ENCODE measurements around the gene RPL5.

The RPL5 gene

DNA sequence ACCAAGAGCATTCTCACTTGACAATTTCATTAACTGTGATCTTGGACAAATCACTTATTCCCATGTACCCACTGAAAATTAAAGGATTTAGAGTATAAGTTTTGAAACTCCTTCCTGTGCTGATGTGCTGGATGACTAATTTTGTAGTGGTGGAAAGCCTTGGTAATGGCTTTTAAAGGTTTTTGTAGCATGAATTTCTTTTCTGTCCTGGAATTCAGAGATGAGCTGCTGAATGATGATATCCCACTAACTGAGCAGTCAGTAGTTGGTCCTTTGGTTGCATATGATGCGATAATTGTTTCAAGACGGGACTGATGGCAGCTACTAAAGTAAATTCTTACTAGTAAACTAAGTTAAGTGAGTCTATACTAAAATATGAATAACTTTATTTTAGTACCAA is 5.2 kb downstream of the RPL5 start:
- no peak overlapping the region for H3K27ac ChIP-seq (ENCODE audit: extremely low read depth, low read depth, low read length)
- POLR2A ChIA-PET = interaction anchor here (1.5 kb wide), 1 partner anchor 11 kb away, joined by 3 read pairs; no protein-coding TSS in a partner anchor
- CTCF ChIA-PET = interaction anchor here (0.6 to 1.4 kb wide), 4 partner anchors 19 to 840 kb away, joined by 3 to 4 read pairs (median 3); no protein-coding TSS in a partner anchor
- H3K36me3 ChIP-seq (ENCODE audit: control insufficient read depth in 2 of 2, insufficient read depth in 1 of 2, low read length in 2 of 2) = peaks cover 57 to 97% of the 10 kb centered on the region in 2 experiments
- TF ChIP-seq ZNF629 (tag by site-specific recombination; IDR thresholded peaks at IDR 0.05) (0 out of 2 replicates have a peak, but pooled peaks have one; percentile 10), FEZF1 (tag by site-specific recombination; IDR thresholded peaks at IDR 0.05) (peak; percentile 57), ZNF133 (tag by site-specific recombination; IDR thresholded peaks at IDR 0.05) (no peak)
- TF ChIP-seq, protein P1, sequence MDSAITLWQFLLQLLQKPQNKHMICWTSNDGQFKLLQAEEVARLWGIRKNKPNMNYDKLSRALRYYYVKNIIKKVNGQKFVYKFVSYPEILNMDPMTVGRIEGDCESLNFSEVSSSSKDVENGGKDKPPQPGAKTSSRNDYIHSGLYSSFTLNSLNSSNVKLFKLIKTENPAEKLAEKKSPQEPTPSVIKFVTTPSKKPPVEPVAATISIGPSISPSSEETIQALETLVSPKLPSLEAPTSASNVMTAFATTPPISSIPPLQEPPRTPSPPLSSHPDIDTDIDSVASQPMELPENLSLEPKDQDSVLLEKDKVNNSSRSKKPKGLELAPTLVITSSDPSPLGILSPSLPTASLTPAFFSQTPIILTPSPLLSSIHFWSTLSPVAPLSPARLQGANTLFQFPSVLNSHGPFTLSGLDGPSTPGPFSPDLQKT (IDR thresholded peaks at IDR 0.05; ENCODE audit: borderline replicate concordance, low read depth, low read length) = no peak
- H3K9me3 ChIP-seq (ENCODE audit: control insufficient read depth, insufficient read depth, low read depth, low read length) = no peaks in the 10 kb centered on the region
- H3K4me3 ChIP-seq (ENCODE audit: low read depth, low read length) = no peak overlapping the region
- H3K4me1 ChIP-seq (ENCODE audit: control insufficient read depth, insufficient read depth, low read length) = 0 out of 2 replicates have a peak, but pooled peaks cover 2% of the 10 kb centered on the region

DNA sequence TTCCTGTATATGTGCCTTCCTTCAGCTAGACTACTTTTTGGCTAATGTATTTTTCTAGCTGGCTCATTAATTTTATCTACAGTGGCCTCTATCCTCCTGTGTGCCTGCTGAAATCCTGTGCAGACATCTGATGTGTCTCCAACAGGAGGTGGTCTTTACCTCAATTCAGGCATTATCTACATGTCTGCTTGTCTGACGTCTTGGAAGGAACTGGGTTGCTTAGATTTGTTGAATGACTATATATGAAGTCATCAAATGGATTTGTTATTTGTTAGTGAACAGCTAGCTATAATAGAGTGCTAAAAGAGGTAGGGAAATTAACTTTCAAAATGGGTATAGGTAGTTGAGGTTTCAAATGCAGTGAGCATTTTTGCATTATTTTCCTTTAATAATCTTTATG is 6.7 kb downstream of the RPL5 start:
- Histone ChIP-seq H3K27ac (ENCODE audit: extremely low read depth, low read depth, low read length) (no peak overlapping the region), H3K4me3 (ENCODE audit: low read depth, low read length) (no peak overlapping the region), H3K36me3 (ENCODE audit: control insufficient read depth in 2 of 2, insufficient read depth in 1 of 2, low read length in 2 of 2) (peaks cover 67 to 100% of the 10 kb centered on the region in 2 experiments), H3K9me3 (ENCODE audit: control insufficient read depth, insufficient read depth, low read depth, low read length) (no peaks in the 10 kb centered on the region), H3K4me1 (ENCODE audit: control insufficient read depth, insufficient read depth, low read length) (0 out of 2 replicates have a peak, but pooled peaks cover 2% of the 10 kb centered on the region)
- POLR2A ChIA-PET = interaction anchor here (0.6 to 1.5 kb wide), 4 partner anchors 10 to 1354 kb away, joined by 3 to 7 read pairs (median 4); partner anchors contain the start of gene EVI5
- CTCF ChIA-PET = interaction anchor here (0.5 to 1.4 kb wide), 7 partner anchors 10 to 165 kb away, joined by 3 to 4 read pairs (median 3); no protein-coding TSS in a partner anchor
- TF ChIP-seq ZNF354C (tag by site-specific recombination; IDR thresholded peaks at IDR 0.05; ENCODE audit: borderline replicate concordance, low read depth) = no peak
- TF ChIP-seq ZNF530 (tag by site-specific recombination; IDR thresholded peaks at IDR 0.05; ENCODE audit: low read depth) = no peak
- no peak for TF ChIP-seq ZNF555 (tag by site-specific recombination; conservative IDR thresholded peaks at IDR 0.05)
- no peak for TF ChIP-seq TCF7L2 (IDR thresholded peaks at IDR 0.05; ENCODE audit: borderline replicate concordance, low read depth, low read length)
- no peak for TF ChIP-seq ZSCAN30 (tag by site-specific recombination; IDR thresholded peaks at IDR 0.05)
- TF ChIP-seq, protein P2, sequence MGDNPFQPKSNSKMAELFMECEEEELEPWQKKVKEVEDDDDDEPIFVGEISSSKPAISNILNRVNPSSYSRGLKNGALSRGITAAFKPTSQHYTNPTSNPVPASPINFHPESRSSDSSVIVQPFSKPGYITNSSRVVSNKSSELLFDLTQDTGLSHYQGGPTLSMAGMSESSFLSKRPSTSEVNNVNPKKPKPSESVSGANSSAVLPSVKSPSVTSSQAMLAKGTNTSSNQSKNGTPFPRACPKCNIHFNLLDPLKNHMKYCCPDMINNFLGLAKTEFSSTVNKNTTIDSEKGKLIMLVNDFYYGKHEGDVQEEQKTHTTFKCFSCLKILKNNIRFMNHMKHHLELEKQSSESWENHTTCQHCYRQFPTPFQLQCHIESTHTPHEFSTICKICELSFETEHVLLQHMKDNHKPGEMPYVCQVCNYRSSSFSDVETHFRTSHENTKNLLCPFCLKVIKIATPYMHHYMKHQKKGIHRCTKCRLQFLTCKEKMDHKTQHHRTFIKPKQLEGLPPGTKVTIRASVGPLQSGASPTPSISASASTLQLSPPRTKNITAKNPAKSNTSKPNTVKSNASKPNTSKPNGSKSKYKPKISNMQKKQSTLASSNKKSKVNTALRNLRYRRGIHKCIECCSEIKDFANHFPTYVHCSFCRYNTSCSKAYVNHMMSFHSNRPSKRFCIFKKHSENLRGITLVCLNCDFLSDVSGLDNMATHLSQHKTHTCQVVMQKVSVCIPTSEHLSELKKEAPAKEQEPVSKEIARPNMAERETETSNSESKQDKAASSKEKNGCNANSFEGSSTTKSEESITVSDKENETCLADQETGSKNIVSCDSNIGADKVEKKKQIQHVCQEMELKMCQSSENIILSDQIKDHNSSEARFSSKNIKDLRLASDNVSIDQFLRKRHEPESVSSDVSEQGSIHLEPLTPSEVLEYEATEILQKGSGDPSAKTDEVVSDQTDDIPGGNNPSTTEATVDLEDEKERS (tag by site-specific recombination; IDR thresholded peaks at IDR 0.05) = no peak
- no peak for TF ChIP-seq ZNF423 (tag by site-specific recombination; IDR thresholded peaks at IDR 0.05)
- no peak for TF ChIP-seq GFI1B (tag by site-specific recombination; IDR thresholded peaks at IDR 0.05)

DNA sequence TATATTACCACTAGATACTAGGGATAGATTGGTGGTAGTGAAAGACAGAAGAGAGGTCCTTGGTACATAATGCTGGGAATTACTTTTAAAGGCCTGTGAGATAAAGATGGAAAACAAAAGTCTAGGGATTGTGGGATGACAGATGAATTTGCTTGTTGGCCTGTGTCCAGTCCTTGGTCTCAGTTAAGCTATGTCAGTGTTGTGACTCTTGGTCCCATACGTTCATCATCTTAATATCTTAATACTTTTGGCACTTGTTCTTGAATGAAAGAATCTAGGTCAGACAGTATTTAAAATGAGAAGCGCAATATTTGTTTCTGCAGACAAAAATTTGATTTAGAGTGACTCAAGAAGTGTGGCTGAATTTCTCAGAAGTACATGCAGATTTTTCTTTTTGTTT is 7.6 kb downstream of the RPL5 start:
- 0 out of 2 replicates have a peak, but pooled peaks cover 2% of the 10 kb centered on the region for H3K4me1 ChIP-seq (ENCODE audit: control insufficient read depth, insufficient read depth, low read length)
- POLR2A ChIA-PET = interaction anchor here (1.1 kb wide), 1 partner anchor 54 kb away, joined by 3 read pairs; the partner anchor contains the start of gene EVI5
- peaks cover 65 to 100% of the 10 kb centered on the region in 2 experiments for H3K36me3 ChIP-seq (ENCODE audit: control insufficient read depth in 2 of 2, insufficient read depth in 1 of 2, low read length in 2 of 2)
- no peak overlapping the region for H3K4me3 ChIP-seq (ENCODE audit: low read depth, low read length)
- no peak overlapping the region for H3K27ac ChIP-seq (ENCODE audit: extremely low read depth, low read depth, low read length)
- CTCF ChIA-PET = interaction anchor here (0.6 to 1.4 kb wide), 2 partner anchors 8 to 63 kb away, joined by 4 to 5 read pairs; partner anchors contain the start of gene RPL5
- no peaks in the 10 kb centered on the region for H3K9me3 ChIP-seq (ENCODE audit: control insufficient read depth, insufficient read depth, low read depth, low read length)
- TF ChIP-seq ZNF555 (tag by site-specific recombination; conservative IDR thresholded peaks at IDR 0.05) = no peak
- TF ChIP-seq, protein P3, sequence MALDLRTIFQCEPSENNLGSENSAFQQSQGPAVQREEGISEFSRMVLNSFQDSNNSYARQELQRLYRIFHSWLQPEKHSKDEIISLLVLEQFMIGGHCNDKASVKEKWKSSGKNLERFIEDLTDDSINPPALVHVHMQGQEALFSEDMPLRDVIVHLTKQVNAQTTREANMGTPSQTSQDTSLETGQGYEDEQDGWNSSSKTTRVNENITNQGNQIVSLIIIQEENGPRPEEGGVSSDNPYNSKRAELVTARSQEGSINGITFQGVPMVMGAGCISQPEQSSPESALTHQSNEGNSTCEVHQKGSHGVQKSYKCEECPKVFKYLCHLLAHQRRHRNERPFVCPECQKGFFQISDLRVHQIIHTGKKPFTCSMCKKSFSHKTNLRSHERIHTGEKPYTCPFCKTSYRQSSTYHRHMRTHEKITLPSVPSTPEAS (tag by site-specific recombination; IDR thresholded peaks at IDR 0.05) = no peak
- no peak for TF ChIP-seq ZNF433 (tag by site-specific recombination; IDR thresholded peaks at IDR 0.05; ENCODE audit: low read depth)
- no peak for TF ChIP-seq ZNF324 (tag by site-specific recombination; IDR thresholded peaks at IDR 0.05)
- no peak for TF ChIP-seq ZNF701 (tag by site-specific recombination; IDR thresholded peaks at IDR 0.05)
- TF ChIP-seq ZNF670 (tag by site-specific recombination; IDR thresholded peaks at IDR 0.05; ENCODE audit: low read depth) = no peak
- TF ChIP-seq ZSCAN30 (tag by site-specific recombination; IDR thresholded peaks at IDR 0.05) = no peak
- TF ChIP-seq, protein P4, sequence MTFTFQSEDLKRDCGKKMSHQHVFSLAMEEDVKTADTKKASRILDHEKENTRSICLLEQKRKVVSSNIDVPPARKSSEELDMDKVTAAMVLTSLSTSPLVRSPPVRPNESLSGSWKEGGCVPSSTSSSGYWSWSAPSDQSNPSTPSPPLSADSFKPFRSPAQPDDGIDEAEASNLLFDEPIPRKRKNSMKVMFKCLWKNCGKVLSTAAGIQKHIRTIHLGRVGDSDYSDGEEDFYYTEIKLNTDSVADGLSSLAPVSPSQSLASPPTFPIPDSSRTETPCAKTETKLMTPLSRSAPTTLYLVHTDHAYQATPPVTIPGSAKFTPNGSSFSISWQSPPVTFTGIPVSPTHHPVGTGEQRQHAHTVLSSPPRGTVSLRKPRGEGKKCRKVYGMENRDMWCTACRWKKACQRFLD (tag by site-specific recombination; IDR thresholded peaks at IDR 0.05) = no peak
- TF ChIP-seq ZNF792 (tag by site-specific recombination; IDR thresholded peaks at IDR 0.05) = no peak
- TF ChIP-seq, protein P5, sequence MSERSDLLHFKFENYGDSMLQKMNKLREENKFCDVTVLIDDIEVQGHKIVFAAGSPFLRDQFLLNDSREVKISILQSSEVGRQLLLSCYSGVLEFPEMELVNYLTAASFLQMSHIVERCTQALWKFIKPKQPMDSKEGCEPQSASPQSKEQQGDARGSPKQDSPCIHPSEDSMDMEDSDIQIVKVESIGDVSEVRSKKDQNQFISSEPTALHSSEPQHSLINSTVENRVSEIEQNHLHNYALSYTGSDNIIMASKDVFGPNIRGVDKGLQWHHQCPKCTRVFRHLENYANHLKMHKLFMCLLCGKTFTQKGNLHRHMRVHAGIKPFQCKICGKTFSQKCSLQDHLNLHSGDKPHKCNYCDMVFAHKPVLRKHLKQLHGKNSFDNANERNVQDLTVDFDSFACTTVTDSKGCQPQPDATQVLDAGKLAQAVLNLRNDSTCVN (tag by site-specific recombination; optimal IDR thresholded peaks at IDR 0.05) = no peak
- no peak for TF ChIP-seq ZNF174 (tag by site-specific recombination; IDR thresholded peaks at IDR 0.05)
